ENCODE measurements around the gene ZNF580. TPM values are rescaled to one million over a fixed set of nuclear protein-coding genes. Genes with fewer than 3 reads are reported as not detected.

ZNF580 gene
- total and polyA plus RNA-seq, 12 donors = 8.0 to 101 (median 46.0) TPM

DNA sequence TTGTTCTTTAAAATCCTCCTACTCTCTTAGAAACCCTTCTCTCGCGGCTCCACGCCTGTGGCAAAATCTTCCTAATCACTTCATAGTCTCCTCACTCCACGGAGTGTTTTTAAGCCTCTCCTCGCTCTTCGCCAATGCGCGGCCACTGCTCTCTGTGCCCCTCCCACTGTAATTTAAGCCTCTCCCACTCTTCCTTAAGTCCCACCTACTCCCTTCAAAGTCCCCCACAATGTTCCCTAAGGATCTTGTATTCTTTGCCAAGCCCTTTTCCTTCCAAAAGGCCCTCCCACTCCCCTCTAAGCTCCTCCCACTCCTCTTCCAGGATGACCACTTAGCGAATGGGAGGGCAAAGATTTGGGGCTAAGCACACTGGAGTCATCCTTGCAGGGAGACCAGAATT is 42.8 kb upstream of the ZNF580 start:
- Histone ChIP-seq H3K27me3 (no peaks in the 10 kb centered on the region), H3K36me3 (replicated peaks in 1 of 2) (peaks cover 0 to 11% of the 10 kb centered on the region in 2 donors), H3K4me1 (replicated peaks in 1 of 2) (peaks cover 7 to 9% of the 10 kb centered on the region in 2 donors), H3K4me3 (no peak overlapping the region), H3K27ac (peak overlapping the region in 1 of 5 donors; percentile 98), H3K9me3 (replicated peaks in 1 of 3) (no peaks in the 10 kb centered on the region)
- intact Hi-C loops (cut with DNase I) = no loop called here
- no peak for TF ChIP-seq POLR2A (IDR thresholded peaks at IDR 0.05)
- TF ChIP-seq, protein P1, sequence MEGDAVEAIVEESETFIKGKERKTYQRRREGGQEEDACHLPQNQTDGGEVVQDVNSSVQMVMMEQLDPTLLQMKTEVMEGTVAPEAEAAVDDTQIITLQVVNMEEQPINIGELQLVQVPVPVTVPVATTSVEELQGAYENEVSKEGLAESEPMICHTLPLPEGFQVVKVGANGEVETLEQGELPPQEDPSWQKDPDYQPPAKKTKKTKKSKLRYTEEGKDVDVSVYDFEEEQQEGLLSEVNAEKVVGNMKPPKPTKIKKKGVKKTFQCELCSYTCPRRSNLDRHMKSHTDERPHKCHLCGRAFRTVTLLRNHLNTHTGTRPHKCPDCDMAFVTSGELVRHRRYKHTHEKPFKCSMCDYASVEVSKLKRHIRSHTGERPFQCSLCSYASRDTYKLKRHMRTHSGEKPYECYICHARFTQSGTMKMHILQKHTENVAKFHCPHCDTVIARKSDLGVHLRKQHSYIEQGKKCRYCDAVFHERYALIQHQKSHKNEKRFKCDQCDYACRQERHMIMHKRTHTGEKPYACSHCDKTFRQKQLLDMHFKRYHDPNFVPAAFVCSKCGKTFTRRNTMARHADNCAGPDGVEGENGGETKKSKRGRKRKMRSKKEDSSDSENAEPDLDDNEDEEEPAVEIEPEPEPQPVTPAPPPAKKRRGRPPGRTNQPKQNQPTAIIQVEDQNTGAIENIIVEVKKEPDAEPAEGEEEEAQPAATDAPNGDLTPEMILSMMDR (IDR thresholded peaks at IDR 0.05) = no peak
- no peak for DNase-seq
- 86 to 90% (median 87%) methylated on average over 9 of the region's 9 CpGs for WGBS, 4 donors

DNA sequence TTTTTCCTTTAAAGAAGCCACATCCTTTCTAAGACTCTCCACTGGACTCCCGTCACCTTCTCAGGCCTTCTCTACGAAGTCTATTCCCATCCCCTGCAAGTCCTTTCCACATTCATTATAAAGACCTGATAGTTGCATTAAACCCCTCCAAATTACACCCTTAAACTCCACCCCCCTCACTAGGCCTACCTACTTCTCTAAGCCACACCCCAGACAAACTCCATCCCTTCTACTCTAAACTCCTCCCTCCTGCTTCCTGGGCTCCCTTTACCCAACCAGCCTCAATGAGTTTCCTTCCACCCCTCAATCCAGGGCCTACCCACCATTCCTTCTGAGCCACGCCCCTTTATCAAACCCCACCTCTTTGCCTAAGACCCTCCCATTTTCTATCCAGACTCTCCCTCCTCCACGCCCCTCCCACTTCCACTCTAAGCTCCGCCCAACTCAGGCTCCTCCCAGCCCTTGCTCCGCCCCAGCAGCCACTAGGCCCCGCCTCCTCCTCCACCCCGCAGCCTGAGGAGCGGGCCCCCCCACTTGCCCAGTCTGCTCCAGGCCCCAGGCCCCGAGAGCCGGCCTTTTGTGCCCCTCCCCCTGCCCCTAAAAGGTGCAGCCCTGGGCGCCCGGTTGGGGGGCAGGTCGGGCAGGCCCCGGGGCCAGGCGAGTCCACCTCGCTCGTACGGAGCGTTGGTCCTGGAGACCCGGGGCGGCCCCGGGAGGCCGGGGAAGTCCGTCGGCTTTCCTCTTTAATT is 41.9 kb upstream of the ZNF580 start:
- Histone ChIP-seq H3K27me3 (no peaks in the 10 kb centered on the region), H3K27ac (peak overlapping the region; percentile 93 to 98 (median 95)), H3K4me1 (replicated peaks in 1 of 2) (peaks cover 7 to 9% of the 10 kb centered on the region in 2 donors), H3K4me3 (peak overlapping the region in 3 of 4 donors; percentile 66 to 99 (median 95)), H3K36me3 (replicated peaks in 1 of 2) (peaks cover 0 to 11% of the 10 kb centered on the region in 2 donors), H3K9me3 (replicated peaks in 1 of 3) (no peaks in the 10 kb centered on the region)
- peak; percentile 94 to 97 (median 96) for DNase-seq
- WGBS, 4 donors = 7 to 16% (median 10%) methylated on average over 9 to 26 of the region's 26 CpGs
- intact Hi-C loops (cut with DNase I) = no loop called here
- TF ChIP-seq, protein P1 (IDR thresholded peaks at IDR 0.05) = no peak
- TF ChIP-seq POLR2A (IDR thresholded peaks at IDR 0.05) = peak; percentile 37 to 72

DNA sequence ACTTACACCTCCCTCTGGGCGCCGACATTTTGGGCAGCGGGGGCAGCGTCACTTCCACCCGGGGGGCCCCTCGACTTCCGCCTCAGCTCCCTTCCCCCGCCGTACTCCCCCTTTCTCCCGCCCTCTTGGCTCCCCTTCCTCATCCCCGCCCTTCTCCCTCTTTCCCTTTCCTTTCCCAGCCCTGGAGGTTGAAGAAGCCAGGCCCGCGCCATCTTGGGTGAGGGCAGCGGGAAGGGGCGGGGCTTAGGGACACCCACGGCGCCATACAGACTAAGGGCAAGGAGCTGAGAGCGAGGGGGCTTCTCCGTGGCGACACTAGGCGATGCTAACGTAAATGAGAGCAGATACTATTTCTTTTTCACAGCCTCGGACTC is 41.3 kb upstream of the ZNF580 start, which contains the start of gene FIZ1:
Gene FIZ1, minus strand, starts transcription at position 50 of the 374 bp plus-strand sequence. CDS start 1,652 bp downstream, outside the sequence.
- no peaks in the 10 kb centered on the region for H3K27me3 ChIP-seq
- peak; percentile 98 to 100 (median 99) for DNase-seq
- WGBS, 4 donors = 0% methylated on average over 22 to 23 of the region's 23 CpGs
- peaks cover 7 to 15% of the 10 kb centered on the region in 2 donors for H3K4me1 ChIP-seq (replicated peaks in 1 of 2)
- H3K4me3 ChIP-seq = peak within 1 kb of the TSS; percentile 66 to 99 (median 80)
- H3K9me3 ChIP-seq (replicated peaks in 1 of 3) = no peaks in the 10 kb centered on the region
- intact Hi-C loops (cut with DNase I) = no loop called here
- H3K36me3 ChIP-seq (replicated peaks in 1 of 2) = peaks cover 0 to 11% of the 10 kb centered on the region in 2 donors
- H3K27ac ChIP-seq = peak within 1 kb of the TSS; percentile 93 to 98 (median 95)
- TF ChIP-seq POLR2A (IDR thresholded peaks at IDR 0.05) = no peak
- TF ChIP-seq, protein P1 (IDR thresholded peaks at IDR 0.05) = no peak

DNA sequence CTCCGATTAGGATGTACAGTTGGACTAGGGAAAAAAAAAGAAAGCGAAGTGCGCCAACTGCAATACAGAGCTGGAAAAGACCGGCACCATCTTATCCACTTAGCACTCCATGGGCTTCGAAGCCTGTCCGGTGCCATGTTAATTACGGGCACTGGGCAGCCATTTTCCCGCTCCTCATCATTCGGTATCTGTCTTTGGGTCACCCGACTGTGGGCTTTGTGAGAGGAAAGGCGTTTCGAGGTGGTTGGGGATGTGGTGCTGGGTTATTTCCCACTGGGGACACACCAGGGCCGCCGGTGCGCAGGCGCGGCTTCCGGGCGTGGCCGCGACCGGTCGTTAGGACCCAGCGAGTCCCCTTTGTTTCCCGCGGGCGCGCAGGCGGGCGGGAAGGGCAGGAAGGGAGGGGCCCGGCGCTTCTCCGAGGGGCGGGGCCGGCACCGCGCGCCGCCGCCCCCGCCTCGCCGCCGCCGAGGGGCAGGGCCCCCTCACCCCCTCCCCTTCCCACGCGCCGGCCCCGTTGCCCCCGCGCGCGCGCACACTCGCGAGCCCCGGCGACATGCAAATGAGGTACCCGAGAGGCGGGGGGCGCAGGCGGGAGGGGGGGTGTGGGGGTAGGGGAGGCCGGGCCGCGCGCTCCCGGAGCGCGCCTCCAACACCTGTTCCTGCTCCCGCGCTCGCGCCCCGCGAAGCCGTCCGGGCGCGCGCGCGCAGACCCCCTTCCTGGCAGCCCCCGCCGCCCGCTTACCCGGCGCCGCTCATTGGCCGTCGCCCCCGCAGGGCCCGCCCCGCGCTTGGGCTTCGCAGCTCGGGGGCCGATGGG is 40.8 kb upstream of the ZNF580 start, which contains the start of gene ZNF524:
Gene ZNF524, plus strand, starts transcription at position 447 of the 820 bp plus-strand sequence. CDS start 1,825 bp downstream, outside the sequence.
- intact Hi-C loops (cut with DNase I) = no loop called here
- 0% methylated on average over 9 to 95 of the region's 97 CpGs for WGBS, 4 donors
- peak; percentile 82 to 95 (median 86) for DNase-seq

More for the DNA sequence above, 40.8 kb upstream of the ZNF580 start, which contains the start of gene ZNF524:
- peaks cover 7 to 18% of the 10 kb centered on the region in 2 donors for H3K4me1 ChIP-seq (replicated peaks in 1 of 2)
- TF ChIP-seq POLR2A (IDR thresholded peaks at IDR 0.05) = peak; percentile 3 to 41
- TF ChIP-seq, protein P1 (IDR thresholded peaks at IDR 0.05) = peak in 1 of 6 experiments; percentile 8
- no peaks in the 10 kb centered on the region for H3K27me3 ChIP-seq
- H3K4me3 ChIP-seq = peak within 1 kb of the TSS; percentile 66 to 99 (median 80)
- H3K27ac ChIP-seq = peak within 1 kb of the TSS; percentile 93 to 98 (median 95)
- H3K36me3 ChIP-seq (replicated peaks in 1 of 2) = peaks cover 0 to 11% of the 10 kb centered on the region in 2 donors
- no peaks in the 10 kb centered on the region for H3K9me3 ChIP-seq (replicated peaks in 1 of 3)
